GM08714 (cell line): ENCODE data around the gene CYP3A5.
"Not testable (repeated sequence)": the region's sequence is repeated elsewhere in the genome, so short reads cannot be mapped to it uniquely, and the experiment has no call there.

Experiments
- H3K4me3 ChIP-seq: fragments of 200-500 bp; sonication (Bioruptor generic); 2 replicates; pipeline ENCODE4 v1.5.1; 2014; ENCODE audit warnings: mild to moderate bottlenecking, low read length, inconsistent platforms
- ZNF274 ChIP-seq: IDR thresholded peaks from 2 replicates; pipeline ENCODE4 v1.6.1; 2012; ENCODE audit warnings: mild to moderate bottlenecking, low read depth, low read length

CYP3A5 gene

GRCh38 chr7:99667179-99667578, 12.6 kb downstream of the CYP3A5 start:
- no peak for TF ChIP-seq ZNF274
- no peak overlapping the region for H3K4me3 ChIP-seq

- no peak for TF ChIP-seq ZNF274
- no peak overlapping the region for H3K4me3 ChIP-seq
Observed at GRCh38 chr7:99666013-99666395, 13.8 kb downstream of the CYP3A5 start.

GRCh38 chr7:99665312-99666012, 14.3 kb downstream of the CYP3A5 start:
- H3K4me3 ChIP-seq: no peak overlapping the region
- no peak for TF ChIP-seq ZNF274

GRCh38 chr7:99657879-99658278, 21.9 kb downstream of the CYP3A5 start:
- not testable (repeated sequence) for H3K4me3 ChIP-seq

- H3K4me3 ChIP-seq: not testable (repeated sequence)
Observed at GRCh38 chr7:99654626-99655025, 25.2 kb downstream of the CYP3A5 start.

- no peak for TF ChIP-seq ZNF274
- no peak overlapping the region for H3K4me3 ChIP-seq
Observed at GRCh38 chr7:99653754-99654153, 26.0 kb downstream of the CYP3A5 start.

GRCh38 chr7:99653269-99653668, 26.5 kb downstream of the CYP3A5 start:
- H3K4me3 ChIP-seq: not testable (repeated sequence)

GRCh38 chr7:99652671-99653070, 27.1 kb downstream of the CYP3A5 start:
- TF ChIP-seq ZNF274: no peak
- no peak overlapping the region for H3K4me3 ChIP-seq

GRCh38 chr7:99651290-99651689, 28.5 kb downstream of the CYP3A5 start:
- H3K4me3 ChIP-seq: no peak overlapping the region
- no peak for TF ChIP-seq ZNF274

- TF ChIP-seq ZNF274: no peak
- no peak overlapping the region for H3K4me3 ChIP-seq
Observed at GRCh38 chr7:99648843-99649242, 31.0 kb downstream of the CYP3A5 start.

GRCh38 chr7:99645590-99645989, 34.2 kb downstream of the CYP3A5 start:
- no peak for TF ChIP-seq ZNF274
- H3K4me3 ChIP-seq: no peak overlapping the region

- TF ChIP-seq ZNF274: no peak
- no peak overlapping the region for H3K4me3 ChIP-seq
Observed at GRCh38 chr7:99644431-99644830, 35.4 kb downstream of the CYP3A5 start.

GRCh38 chr7:99643464-99643863, 36.3 kb downstream of the CYP3A5 start:
- no peak for TF ChIP-seq ZNF274
- no peak overlapping the region for H3K4me3 ChIP-seq

GRCh38 chr7:99642027-99642426, 37.8 kb downstream of the CYP3A5 start:
- TF ChIP-seq ZNF274: no peak
- no peak overlapping the region for H3K4me3 ChIP-seq

GRCh38 chr7:99639267-99639666, 40.5 kb downstream of the CYP3A5 start:
- no peak overlapping the region for H3K4me3 ChIP-seq
- no peak for TF ChIP-seq ZNF274

GRCh38 chr7:99638731-99639130, 41.1 kb downstream of the CYP3A5 start:
- no peak for TF ChIP-seq ZNF274
- H3K4me3 ChIP-seq: no peak overlapping the region

GRCh38 chr7:99637414-99637813, 42.4 kb downstream of the CYP3A5 start:
- H3K4me3 ChIP-seq: not testable (repeated sequence)
